NCI-H510A treated with DMSO at 0.1 percent for 48 hours (cell line): ENCODE results near the gene NOP14.
"Not testable (repeated sequence)": the region's sequence is repeated elsewhere in the genome, so short reads cannot be mapped to it uniquely, and the experiment has no call there.

Experiments used
- DNase-seq: peaks from one replicate; lab custom pipeline; 2025; lab: John Stamatoyannopoulos, UW

NOP14 gene

GRCh38 chr4:2961811-2962441, 1.3 kb downstream of the NOP14 start:
- DNase-seq = no peak

GRCh38 chr4:2961421-2961810, 1.8 kb downstream of the NOP14 start:
- DNase-seq = no peak

DNA sequence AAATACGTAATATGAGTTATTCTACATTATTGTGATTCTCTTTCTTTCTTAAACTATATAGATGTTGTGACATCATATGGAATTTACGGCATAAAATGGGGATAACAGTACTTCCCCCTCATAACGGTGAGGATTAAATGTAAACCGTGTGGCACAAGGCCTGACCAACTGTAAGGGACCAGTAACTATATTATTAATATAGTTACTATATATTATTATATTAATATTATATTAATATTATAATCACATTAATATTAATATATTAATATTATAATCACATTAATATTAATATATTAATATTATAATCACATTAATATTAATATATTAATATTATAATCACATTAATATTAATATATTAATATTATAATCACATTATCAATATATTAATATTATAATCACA, 2.8 kb downstream of the NOP14 start:
- not testable (repeated sequence) for DNase-seq

DNA sequence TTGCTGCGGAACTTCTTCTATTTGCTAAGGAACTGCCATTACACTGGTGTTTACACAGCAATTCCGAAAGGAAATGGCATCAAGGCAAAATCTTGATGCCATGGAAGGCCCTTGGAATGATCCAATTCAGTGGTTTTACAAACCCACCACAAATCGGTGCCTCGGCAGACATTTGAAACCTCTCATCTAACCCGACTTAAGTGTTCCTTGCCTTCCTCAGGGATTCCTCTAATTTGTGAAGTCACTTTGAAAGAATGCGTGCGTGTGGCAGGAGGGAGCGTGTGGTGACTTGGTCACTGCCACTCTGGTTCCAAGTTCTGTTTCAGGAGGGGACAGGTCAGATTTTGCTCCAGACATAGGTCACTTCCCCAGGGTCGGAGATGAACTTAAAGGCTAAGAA, 4.8 kb downstream of the NOP14 start:
- no peak for DNase-seq

- DNase-seq = not testable (repeated sequence)
Measured at GRCh38 chr4:2955186-2956044, 7.8 kb downstream of the NOP14 start.

DNA sequence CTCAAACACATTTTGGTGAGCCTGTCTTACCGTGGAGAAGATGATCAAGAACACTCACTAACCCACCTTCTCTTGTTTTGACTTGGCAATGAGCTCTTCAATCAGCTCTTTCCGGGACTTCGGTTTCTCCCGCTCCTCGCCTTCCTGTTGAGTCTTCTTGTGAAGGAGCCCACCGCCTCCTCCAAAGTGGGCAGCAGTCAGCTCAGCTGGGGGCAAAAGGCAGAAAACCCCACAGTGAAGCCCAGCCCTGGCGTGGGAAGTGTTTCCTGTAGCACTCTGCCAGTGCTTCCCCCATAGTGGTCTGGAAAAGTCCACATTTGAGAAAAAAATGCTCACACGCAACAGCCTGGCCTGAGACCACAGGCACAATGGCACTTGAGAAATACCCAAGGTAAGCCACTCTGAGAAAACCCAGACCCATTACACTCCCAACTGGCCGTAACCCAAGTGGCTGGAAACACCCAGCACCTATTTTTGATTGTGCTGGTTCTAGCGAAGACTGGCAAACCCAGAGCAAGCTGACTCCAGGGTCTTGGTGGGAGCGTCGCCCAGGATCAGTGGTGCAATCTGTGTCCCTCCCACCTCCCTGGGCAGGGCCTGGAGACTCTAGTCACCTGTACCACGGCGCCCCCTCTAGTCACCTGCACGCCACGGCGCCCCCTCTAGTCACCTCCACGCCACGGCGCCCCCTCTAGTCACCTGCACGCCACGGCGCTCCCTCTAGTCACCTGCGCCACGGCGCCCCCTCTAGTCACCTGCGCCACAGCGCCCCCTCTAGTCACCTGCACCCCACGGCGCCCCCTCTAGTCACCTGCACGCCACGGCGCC, 8.6 kb downstream of the NOP14 start:
- no peak for DNase-seq

DNA sequence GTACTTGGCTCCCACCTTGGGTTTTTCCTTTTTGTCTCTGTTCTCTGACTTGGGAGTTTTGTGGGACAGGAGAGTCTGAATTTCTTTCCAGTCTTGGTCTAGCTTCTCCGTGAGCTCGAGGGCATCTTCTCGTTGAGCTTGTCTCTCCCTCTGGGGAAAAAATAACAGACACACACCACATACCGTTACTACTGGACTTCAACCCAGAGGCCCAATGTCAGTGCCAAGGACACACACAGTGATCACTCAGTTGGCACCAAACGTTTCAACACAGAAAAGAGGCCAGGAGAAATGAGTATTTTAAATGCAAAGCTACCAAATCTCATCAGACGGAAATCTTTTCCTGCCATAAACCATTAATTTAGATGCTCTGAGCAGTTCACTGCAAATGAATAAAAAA, 9.7 kb downstream of the NOP14 start:
- DNase-seq = no peak

DNA sequence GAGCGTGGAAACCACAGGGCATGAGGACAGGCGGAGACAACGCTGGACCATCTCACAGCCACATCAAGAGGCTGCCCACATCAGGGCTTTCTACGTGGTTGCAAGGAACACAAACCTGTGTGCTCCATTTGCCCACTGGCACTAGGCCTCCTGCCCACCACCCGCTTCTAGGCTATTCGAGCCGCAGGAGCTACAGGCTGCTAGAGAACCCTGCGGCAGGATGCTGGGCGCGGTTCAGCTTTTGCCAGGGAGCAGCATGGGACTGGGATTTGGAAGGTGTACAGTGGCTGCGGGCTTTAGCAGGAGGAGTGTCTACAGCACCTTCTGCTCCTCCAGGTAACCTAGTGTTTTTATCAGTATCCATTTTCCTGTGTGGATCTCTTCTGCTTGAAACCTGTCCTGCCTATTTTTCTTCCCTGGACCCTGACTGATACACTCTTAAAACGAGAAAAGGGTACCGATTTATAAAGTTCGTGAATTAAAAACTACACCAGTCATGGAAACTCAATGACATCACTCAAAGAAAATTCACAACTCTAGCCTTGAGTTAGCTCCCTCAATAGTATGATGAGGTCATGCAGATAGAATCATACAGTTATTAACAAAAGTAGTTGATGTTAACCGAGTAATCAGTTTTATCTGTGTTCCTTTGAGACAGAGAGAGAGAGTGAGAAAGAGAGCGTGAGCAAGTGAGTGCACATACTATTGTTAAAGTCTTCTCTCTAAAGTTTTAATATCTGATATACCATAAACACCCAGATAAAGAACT, 12.8 kb downstream of the NOP14 start:
- DNase-seq = no peak

- DNase-seq = no peak
Measured at GRCh38 chr4:2949782-2950125, 13.5 kb downstream of the NOP14 start.

- no peak for DNase-seq
Measured at GRCh38 chr4:2948895-2949781, 14.1 kb downstream of the NOP14 start.

GRCh38 chr4:2947926-2948325, 15.3 kb downstream of the NOP14 start:
- no peak for DNase-seq

- no peak for DNase-seq
Measured at GRCh38 chr4:2946812-2947600, 16.2 kb downstream of the NOP14 start.

DNA sequence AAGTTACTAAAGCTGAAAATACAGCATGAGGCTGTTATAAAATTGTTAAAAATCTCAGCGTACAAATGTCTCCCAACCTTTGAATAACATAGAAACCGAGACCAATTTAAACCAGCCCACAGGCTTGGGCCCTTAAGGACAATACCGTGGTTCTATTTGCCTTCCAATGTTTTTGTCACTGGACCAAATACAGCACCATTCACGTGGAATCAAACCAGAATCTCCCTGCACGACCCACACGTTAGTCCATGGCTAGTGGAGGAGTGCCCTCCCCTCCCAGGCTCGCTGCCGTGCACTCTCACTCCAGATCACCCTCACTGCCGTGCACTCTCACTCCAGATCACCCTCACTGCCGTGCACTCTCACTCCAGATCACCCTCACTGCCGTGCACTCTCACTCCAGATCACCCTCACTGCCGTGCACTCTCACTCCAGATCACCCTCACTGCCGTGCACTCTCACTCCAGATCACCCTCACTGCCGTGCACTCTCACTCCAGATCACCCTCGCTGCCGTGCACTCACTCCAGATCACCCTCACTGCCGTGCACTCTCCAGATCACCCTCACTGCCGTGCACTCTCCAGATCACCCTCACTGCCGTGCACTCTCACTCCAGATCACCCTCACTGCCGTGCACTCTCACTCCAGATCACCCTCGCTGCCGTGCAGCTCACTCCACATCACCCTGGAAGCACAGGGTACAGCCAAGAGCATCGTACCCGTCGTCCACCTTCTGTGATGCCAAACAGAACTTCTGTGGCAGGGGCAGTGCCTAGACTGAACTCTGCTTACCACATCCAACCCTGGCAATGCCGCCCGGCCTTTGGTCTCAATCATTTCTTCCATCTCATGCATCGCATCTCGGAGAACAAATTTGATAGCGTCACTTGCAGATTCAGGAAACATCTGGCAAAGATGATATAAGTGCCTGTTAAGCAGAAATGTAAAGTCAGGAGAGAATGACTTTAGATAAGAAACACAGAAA, 17.3 kb downstream of the NOP14 start:
- not testable (repeated sequence) for DNase-seq

- no peak for DNase-seq
Measured at GRCh38 chr4:2944586-2945526, 18.4 kb downstream of the NOP14 start.

DNA sequence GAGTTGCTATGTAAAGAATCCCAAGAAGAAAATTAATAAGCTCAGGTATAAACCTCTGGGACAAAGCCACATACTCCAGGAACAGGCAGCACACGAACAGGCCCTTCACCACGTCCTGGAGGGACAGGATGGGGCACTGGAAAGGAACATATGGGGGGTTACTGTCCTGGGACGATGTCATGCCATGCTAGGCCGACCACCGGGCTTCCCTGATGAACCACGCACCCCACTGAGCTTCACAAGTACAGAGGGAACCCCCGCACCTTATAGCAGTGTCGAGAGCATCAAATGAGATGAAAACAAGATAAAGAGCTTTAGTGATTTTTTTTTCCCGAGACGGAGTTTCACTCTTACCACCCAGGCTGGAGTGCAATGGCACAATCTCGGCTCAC, 19.1 kb downstream of the NOP14 start:
- DNase-seq = no peak

DNA sequence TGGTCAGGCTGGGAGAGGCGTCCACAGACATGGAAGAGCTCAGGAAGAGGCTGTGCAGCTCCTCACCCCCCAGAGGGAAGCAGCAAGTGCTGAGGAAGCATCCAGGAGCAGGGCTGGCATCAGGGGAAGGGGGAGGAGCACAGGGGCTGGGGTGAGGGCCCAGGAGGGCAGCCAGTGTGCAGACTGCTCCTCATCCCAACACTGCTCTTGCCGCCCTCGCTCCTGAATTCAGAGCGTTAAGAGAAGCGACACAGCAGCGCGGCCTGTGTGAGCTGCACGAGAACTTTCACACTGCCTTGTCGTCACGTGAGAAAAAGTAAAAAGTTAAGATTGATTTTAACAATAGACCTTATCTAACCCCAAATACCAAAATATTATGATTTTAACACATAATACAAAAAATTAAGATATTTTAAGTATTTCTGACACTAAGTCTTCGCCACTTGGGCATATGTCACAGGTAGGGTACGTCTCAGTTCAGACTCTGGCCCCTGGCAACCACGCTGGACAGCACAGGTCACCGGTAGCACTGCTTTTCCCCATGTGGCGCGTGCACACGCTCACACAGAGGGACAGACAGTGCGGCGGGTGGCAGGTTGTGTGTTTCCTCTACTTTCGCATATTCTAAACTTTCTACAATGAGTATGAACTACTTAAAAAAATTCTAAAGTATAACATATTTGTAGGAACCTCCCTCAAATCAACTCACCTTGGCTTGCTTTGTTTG, 19.7 kb downstream of the NOP14 start:
- no peak for DNase-seq
